Activated CD8-positive, alpha-beta memory T cell treated with anti-CD3 and anti-CD28 coated beads, Interleukin-2, amount 10 ng/mL, durations not matched to agents 7 days and 5 days (primary cell): ENCODE measurements around the gene EDARADD. TPM values are rescaled to one million over a fixed set of nuclear protein-coding genes. Genes with fewer than 3 reads are reported as not detected.
"Not testable (repeated sequence)": the region's sequence is repeated elsewhere in the genome, so short reads cannot be mapped to it uniquely, and the experiment has no call there.

ENCODE experiments used
- ATAC-seq: fragments of 150-1000 bp; cut with Tn5 transposase; one replicate; pipeline ENCODE4 v1.10.0; 2021; ENCODE audit warnings: moderate library complexity
- CTCF ChIA-PET: fragments of 350-600 bp; sonication (Branson Sonifier 250); formaldehyde crosslinking; loops from one replicate; lab custom pipeline; 2021; ENCODE audit warnings: antibody characterized with exemption; lab: Charles Lee
- DNase-seq: peaks from one replicate; pipeline ENCODE4 v3.0.0-alpha.2; 2020
- H3K27ac Mint-ChIP-seq: one replicate; pipeline ENCODE4 v1.8.0; 2021; ENCODE audit warnings: mild to moderate bottlenecking, mixed read lengths
- H3K27me3 Mint-ChIP-seq: one replicate; pipeline ENCODE4 v1.8.0; 2021; ENCODE audit warnings: mixed read lengths
- H3K36me3 Mint-ChIP-seq: one replicate; pipeline ENCODE4 v1.8.0; 2021; ENCODE audit warnings: mild to moderate bottlenecking, mixed read lengths
- H3K4me1 Mint-ChIP-seq: one replicate; pipeline ENCODE4 v1.8.0; 2021; ENCODE audit warnings: mixed read lengths
- H3K4me3 Mint-ChIP-seq: one replicate; pipeline ENCODE4 v1.8.0; 2021; ENCODE audit warnings: mild to moderate bottlenecking, moderate library complexity, mixed read lengths
- H3K9me3 Mint-ChIP-seq: one replicate; pipeline ENCODE4 v1.8.0; 2022; ENCODE audit warnings: low read depth, mixed read lengths
- total RNA-seq, 2 experiments: library from RNA; stranded (reverse); gene quantifications; one replicate each; pipeline ENCODE4 v1.2.3, GENCODE V29; 2021

EDARADD gene
- total RNA-seq, 2 experiments from 2014 or later: 3.7 to 11.8 TPM

DNA sequence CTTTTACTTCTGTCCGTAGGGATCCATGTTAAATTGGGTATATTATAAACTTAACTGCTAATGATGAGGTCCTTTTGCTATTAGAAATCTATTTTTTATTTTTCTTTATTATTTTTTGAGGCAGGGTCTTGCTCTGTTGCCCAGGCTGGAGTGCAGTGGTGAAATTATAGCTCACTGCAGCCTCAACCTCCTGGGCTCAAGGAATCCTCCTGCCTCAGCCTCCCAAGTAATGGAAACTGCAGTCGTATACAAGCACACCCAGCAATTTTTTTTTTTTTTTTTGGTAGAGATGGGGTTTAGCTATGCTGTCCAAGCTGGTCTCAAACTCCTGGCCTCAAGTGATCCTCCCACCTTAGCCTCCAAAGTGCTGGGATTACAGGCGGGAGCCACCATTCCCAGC is 95.1 kb downstream of the EDARADD start:
- H3K9me3 Mint-ChIP-seq, H3K27ac Mint-ChIP-seq, ATAC-seq, H3K36me3 Mint-ChIP-seq, H3K4me3 Mint-ChIP-seq, DNase-seq: not testable (repeated sequence)
- CTCF ChIA-PET: interaction anchor here (0.7 to 1.6 kb wide), 3 partner anchors 14 to 390 kb away, joined by 3 read pairs; no protein-coding TSS in a partner anchor
- Mint-ChIP-seq H3K27me3 (peaks cover 25% of the 10 kb centered on the region), H3K4me1 (peaks cover 13% of the 10 kb centered on the region)

DNA sequence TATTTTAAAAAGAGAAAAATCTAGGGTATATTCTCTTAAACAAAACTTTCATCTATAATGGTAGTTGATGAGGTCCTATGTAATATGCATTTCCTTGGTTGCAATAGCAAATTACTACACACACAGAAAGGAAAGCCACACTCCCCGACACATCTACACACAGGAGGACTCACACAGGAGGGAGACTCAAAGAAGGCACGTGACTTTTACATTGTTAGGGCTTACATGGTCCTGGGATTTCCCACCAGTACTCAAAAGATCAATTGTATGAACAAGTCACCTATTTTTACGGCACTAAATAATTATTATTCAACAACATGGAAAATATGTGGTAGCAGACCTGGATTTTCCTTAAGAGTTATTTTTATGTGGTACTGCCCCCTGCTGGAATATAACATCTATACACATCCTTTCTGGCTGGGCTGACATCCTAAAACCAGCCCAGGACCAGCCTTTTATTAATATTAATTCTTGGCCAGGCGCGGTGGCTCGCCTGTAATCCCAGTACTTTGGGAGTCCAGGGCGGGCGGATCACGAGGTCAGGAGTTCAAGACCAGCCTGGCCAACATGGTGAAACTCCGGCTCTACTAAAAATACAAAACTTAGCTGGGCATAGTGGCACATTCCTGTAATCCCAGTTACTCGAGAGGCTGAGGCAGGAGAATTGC is 95.8 kb downstream of the EDARADD start:
- no peak overlapping the region for H3K4me3 Mint-ChIP-seq
- H3K27me3 Mint-ChIP-seq: peaks cover 25% of the 10 kb centered on the region
- no peak for DNase-seq
- no peaks in the 10 kb centered on the region for H3K36me3 Mint-ChIP-seq
- H3K9me3 Mint-ChIP-seq: no peaks in the 10 kb centered on the region
- CTCF ChIA-PET: interaction anchor here (0.7 to 2.3 kb wide), 7 partner anchors 13 to 391 kb away, joined by 3 to 6 read pairs (median 4); no protein-coding TSS in a partner anchor
- H3K4me1 Mint-ChIP-seq: peaks cover 13% of the 10 kb centered on the region
- H3K27ac Mint-ChIP-seq: no peak overlapping the region
- ATAC-seq: no peak

DNA sequence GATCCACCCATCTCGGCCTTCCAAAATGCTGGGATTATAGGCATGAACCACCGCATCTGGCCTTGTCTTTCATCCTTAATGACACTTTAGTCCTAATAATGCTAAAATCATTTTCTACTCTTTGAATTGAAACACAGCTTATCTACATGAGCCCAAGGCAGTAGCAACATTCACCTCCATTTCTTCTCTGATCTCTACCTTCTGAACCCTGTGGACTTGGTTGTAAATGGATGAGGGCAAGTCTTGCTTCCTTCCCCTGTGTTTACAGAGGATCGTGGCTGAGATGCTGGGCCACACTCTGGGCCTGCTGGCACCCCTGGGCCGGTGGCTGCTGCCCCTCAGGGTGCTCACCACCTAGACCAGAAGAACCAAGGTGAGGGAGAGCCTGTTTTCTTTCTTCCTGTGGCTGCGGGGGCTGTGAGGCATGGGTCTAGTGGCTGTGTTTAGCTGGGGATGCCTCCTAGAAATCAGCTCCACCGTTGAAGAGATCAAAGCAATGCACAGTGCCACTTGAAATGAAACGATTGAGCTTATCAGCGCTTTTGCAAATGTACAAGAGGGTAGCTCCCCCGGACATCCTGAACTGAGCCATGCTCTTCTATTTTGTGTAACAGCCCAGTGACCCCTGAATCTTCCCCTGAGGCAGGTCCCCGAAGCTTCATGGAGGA is 97.5 kb downstream of the EDARADD start:
- H3K27ac Mint-ChIP-seq: no peak overlapping the region
- no peaks in the 10 kb centered on the region for H3K36me3 Mint-ChIP-seq
- CTCF ChIA-PET: interaction anchor here (0.7 to 2.3 kb wide), 5 partner anchors 12 to 386 kb away, joined by 3 to 6 read pairs (median 5); partner anchors contain the start of gene EDARADD
- DNase-seq (no peak), ATAC-seq (no peak)
- H3K27me3 Mint-ChIP-seq: peaks cover 28% of the 10 kb centered on the region
- H3K4me3 Mint-ChIP-seq: no peak overlapping the region
- peaks cover 13% of the 10 kb centered on the region for H3K4me1 Mint-ChIP-seq
- H3K9me3 Mint-ChIP-seq: no peaks in the 10 kb centered on the region

DNA sequence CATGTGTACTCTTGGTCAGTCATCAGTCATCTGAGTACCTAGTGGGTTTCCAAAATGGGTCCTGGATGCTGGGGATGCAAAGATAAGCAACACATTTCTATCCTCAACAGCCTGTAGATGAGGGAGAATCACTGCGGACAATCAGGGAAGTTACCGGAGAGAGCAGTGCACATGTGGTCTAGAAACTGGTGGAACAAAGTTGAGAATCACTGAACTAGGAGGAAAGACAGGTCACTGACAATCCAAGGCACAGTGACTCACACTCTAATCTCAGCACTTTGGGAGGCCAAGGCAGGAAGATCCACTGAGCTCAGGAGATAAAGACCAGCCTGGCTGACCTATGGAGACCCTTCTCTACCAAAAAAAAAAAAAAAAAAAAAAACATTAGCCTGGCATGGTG is 98.3 kb downstream of the EDARADD start:
- ATAC-seq: no peak
- peaks cover 23% of the 10 kb centered on the region for H3K27me3 Mint-ChIP-seq
- DNase-seq: no peak
- CTCF ChIA-PET: interaction anchor here (0.7 to 2.3 kb wide), 5 partner anchors 12 to 386 kb away, joined by 3 to 5 read pairs (median 4); partner anchors contain the start of gene EDARADD
- no peak overlapping the region for H3K27ac Mint-ChIP-seq
- H3K9me3 Mint-ChIP-seq: no peaks in the 10 kb centered on the region
- H3K36me3 Mint-ChIP-seq: no peaks in the 10 kb centered on the region
- no peak overlapping the region for H3K4me3 Mint-ChIP-seq
- H3K4me1 Mint-ChIP-seq: peaks cover 13% of the 10 kb centered on the region

DNA sequence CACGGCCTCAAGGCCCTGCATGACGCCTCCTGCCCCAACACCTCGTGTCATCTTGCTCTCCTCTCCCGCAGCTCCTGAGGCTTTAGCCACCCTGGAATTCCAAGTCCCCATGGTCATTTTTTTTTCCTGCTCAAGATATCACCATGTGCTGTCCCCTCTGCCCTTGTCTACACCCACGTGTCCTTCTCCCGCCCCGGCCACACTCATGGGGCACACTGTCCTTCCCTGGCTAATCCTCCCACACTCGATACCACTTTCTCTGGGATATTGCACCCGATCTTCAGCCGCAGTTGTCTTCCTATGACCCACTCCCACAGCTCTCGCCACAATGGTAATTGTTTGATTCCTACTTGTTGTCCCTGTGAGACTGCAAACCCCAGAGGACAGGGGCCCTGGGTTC is 100.0 kb downstream of the EDARADD start:
- no peak overlapping the region for H3K4me3 Mint-ChIP-seq
- no peaks in the 10 kb centered on the region for H3K9me3 Mint-ChIP-seq
- ATAC-seq: no peak
- peaks cover 11% of the 10 kb centered on the region for H3K4me1 Mint-ChIP-seq
- CTCF ChIA-PET: no interaction called here
- peaks cover 23% of the 10 kb centered on the region for H3K27me3 Mint-ChIP-seq
- DNase-seq: no peak
- H3K27ac Mint-ChIP-seq: no peak overlapping the region
- H3K36me3 Mint-ChIP-seq: no peaks in the 10 kb centered on the region

DNA sequence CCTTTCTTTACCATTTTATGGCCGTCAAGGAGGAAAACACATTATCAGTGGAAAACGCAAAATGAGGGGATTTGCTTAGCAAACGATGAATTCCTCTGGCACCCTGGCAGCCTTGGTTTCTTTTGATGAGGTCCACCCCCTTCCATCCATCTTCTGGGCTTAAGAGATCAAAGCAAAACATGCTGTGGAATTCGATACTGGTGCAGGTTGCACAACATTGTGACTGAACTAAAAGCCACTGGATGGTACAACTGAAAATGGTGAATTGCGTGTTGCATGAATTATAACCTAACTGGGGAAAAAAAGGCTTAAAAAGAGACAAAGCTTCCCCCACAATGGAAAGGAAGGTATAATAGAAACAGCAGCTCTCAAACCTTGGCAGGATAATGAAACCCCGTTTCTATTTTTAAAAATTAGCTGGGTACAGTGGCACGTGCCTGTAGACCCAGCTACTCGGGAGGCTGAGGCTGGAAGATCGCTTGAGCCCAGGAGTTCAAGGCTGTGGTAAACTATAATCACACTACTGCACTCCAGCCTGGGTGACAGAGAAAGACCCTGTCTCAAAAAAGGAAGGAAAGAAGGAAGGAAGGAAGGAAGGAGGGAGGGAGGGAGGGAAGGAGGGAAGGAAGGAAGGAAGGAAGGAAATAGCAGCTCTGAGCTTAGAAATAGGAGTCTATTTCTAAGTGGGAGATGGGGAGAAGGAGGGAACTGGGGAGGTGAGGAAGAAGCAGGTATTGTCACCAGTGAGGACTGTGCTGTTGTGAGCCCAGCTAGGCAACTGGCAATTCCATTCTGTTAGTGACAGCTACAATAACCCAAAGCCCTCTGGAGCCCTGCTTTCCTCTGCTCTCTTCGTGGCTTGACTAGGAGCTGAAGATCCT is 100.7 kb downstream of the EDARADD start:
- peaks cover 11% of the 10 kb centered on the region for H3K4me1 Mint-ChIP-seq
- H3K27me3 Mint-ChIP-seq: peaks cover 20% of the 10 kb centered on the region
- CTCF ChIA-PET: no interaction called here
- ATAC-seq (no peak), DNase-seq (no peak)
- H3K9me3 Mint-ChIP-seq: no peaks in the 10 kb centered on the region
- H3K27ac Mint-ChIP-seq: no peak overlapping the region
- H3K4me3 Mint-ChIP-seq: no peak overlapping the region
- H3K36me3 Mint-ChIP-seq: no peaks in the 10 kb centered on the region

DNA sequence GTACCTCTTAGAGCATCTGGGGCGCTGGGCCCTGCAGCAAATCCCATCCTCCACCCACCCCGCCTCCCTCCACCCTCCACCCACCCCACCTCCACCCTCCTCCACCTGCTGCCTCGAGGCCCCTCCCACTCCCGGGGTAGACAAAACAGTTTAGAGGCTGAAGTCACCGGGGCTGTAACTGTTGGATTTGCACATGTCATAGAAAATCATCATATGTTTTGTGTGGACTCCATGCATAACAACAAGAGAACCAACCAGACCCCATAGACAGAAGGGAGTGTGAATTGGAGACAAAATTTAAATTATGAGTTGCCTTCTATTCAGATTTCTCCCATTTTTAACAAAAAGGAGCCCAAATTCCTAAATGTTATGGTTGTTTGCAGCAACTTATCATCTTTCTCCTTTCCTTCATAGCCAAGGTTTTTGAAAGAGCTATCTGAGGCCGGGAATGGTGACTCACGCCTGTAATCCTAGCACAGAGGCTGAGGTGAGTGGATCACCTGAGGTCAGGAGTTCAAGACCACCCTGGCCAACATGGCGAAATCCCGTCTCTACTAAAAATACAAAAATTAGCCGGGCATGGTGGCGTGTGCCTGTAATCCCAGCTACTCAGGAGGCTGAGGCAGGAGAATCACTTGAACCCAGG is 101.5 kb downstream of the EDARADD start:
- no peak for DNase-seq
- Mint-ChIP-seq H3K27me3 (peaks cover 18% of the 10 kb centered on the region), H3K4me1 (peaks cover 9% of the 10 kb centered on the region), H3K27ac (no peak overlapping the region), H3K9me3 (no peaks in the 10 kb centered on the region), H3K4me3 (no peak overlapping the region), H3K36me3 (no peaks in the 10 kb centered on the region)
- CTCF ChIA-PET: interaction anchor here (1.2 kb wide), 1 partner anchor 391 kb away, joined by 4 read pairs; no protein-coding TSS in a partner anchor
- no peak for ATAC-seq

DNA sequence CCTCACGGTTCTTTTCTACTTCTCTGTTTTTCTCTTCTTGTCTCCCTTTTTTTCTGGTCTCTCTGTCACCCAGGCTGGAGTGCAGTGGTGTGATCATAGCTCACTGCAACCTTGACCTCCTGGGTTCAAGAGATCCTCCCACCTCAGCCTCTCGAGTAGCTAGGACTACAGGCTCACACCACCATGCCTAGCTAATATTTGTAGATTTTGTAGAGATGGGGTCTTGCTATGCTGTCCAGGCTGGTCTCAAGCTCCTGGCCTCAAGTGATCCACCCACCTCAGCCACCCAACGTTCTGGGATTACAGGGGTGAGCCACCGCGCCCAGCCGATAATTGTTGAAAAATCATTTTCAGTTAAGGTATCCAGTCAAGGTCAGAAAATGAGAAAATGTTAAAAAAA is 103.8 kb downstream of the EDARADD start:
- Mint-ChIP-seq H3K27me3 (peaks cover 15% of the 10 kb centered on the region), H3K4me3 (no peak overlapping the region), H3K9me3 (no peaks in the 10 kb centered on the region), H3K4me1 (peaks cover 6% of the 10 kb centered on the region), H3K36me3 (no peaks in the 10 kb centered on the region), H3K27ac (no peak overlapping the region)
- DNase-seq (no peak), ATAC-seq (no peak)
- CTCF ChIA-PET: no interaction called here

DNA sequence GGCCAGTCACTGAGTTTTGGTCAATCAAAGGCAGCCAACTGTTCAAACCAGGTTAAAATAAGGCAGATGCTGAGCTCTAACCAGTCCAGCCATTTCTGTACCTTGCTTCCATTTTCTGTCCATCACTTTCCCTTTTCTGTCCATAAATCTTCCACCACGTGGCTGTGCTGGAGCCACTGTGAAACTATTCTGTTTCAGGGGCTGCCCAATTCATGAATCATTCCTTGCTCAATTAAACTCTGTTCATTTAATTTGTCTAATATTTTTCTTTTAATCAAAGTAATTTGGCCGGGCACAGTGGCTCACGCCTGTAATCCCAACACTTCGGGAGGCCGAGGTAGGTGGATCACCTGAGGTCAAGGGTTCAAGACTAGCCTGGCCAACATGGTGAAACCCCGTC is 107.0 kb downstream of the EDARADD start:
- CTCF ChIA-PET: no interaction called here

DNA sequence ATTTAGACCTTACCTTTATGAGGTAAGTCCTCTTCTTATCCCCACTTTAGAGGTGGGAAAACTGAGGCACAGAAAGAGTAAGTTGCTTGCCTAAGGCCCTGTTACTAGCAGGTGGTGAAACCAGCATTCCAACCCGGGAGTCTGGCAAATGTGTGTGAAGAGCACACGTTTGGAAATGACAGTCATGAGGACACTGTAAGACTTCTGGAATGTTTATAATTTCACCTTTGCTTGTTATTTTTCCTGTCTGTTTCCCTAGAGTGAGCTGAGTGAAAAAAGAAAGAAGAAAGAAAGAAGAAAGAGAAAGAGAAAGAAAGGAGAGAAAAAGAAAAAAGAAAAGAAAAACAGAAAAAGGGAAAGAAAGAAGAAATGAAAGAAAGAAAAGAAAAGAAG is 108.5 kb downstream of the EDARADD start:
- no peak for DNase-seq
- no peak overlapping the region for H3K4me3 Mint-ChIP-seq
- H3K4me1 Mint-ChIP-seq: peaks cover 18% of the 10 kb centered on the region
- no peak for ATAC-seq
- CTCF ChIA-PET: interaction anchor here (0.6 to 1.1 kb wide), 3 partner anchors 13 to 357 kb away, joined by 3 to 5 read pairs (median 3); no protein-coding TSS in a partner anchor
- H3K36me3 Mint-ChIP-seq: no peaks in the 10 kb centered on the region
- peaks cover 28% of the 10 kb centered on the region for H3K27me3 Mint-ChIP-seq
- no peak overlapping the region for H3K27ac Mint-ChIP-seq
- H3K9me3 Mint-ChIP-seq: no peaks in the 10 kb centered on the region

More for the DNA sequence above, 107.0 kb downstream of the EDARADD start:
- no peak overlapping the region for H3K4me3 Mint-ChIP-seq
- ATAC-seq (no peak), DNase-seq (no peak)
- no peak overlapping the region for H3K27ac Mint-ChIP-seq
- H3K36me3 Mint-ChIP-seq: no peaks in the 10 kb centered on the region
- H3K9me3 Mint-ChIP-seq: no peaks in the 10 kb centered on the region
- peaks cover 13% of the 10 kb centered on the region for H3K4me1 Mint-ChIP-seq
- peaks cover 24% of the 10 kb centered on the region for H3K27me3 Mint-ChIP-seq

DNA sequence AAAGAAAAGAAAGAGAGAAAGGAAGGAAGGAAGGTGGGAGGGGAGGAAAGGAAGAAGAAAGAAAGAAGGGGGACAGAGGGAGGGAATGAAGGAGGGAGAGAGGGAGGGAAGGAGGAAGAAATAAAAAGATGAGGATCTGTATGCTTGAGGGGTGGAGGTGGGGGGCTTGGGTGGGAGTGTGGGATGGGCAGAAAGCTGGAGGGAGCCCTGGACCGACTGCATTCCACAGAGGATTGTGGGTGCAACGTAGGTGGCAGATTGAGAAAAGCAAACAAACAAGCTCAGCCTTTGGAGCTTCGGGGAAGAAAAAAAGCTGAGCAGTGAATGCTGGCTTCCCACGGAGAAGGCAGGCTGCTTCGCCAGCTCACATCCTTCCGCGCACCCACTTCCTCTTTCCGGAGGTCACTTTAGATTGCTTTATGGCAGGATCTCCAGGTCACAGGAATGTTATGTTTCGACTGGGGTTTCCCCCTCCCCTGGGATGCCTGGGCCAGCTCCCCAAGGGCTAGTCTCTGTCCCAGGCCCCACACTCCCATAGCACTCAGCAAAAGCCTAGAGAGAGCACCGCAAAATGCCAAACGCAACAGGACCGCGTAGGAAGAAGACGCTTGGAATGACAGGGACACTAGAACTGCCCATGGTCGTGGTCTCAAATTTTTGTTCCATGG is 109.0 kb downstream of the EDARADD start:
- CTCF ChIA-PET: interaction anchor here (0.6 to 1.7 kb wide), 4 partner anchors 12 to 357 kb away, joined by 3 to 5 read pairs (median 4); no protein-coding TSS in a partner anchor
- no peak overlapping the region for H3K27ac Mint-ChIP-seq
- H3K4me3 Mint-ChIP-seq: no peak overlapping the region
- H3K36me3 Mint-ChIP-seq: no peaks in the 10 kb centered on the region
- peaks cover 28% of the 10 kb centered on the region for H3K27me3 Mint-ChIP-seq
- peaks cover 20% of the 10 kb centered on the region for H3K4me1 Mint-ChIP-seq
- no peaks in the 10 kb centered on the region for H3K9me3 Mint-ChIP-seq
- ATAC-seq: no peak
- no peak for DNase-seq

DNA sequence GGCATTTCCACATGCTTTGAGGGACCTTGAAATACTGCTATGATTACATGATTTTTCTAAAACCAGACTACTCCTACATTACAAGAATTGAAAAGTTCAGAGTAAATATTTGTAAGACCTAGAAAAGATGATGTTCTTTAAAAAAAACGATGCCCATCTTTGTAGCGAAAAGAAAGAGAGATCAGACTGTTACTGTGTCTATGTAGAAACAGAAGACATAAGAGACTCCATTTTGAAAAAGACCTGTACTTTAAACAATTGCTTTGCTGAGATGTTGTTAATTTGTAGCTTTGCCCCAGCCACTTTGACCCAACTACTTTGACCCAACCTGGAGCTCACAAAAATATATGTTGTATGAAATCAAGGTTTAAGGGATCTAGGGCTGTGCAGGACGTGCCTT is 110.3 kb downstream of the EDARADD start:
- not testable (repeated sequence) for H3K4me3 Mint-ChIP-seq, DNase-seq, H3K36me3 Mint-ChIP-seq, ATAC-seq, H3K27ac Mint-ChIP-seq, H3K9me3 Mint-ChIP-seq
- Mint-ChIP-seq H3K4me1 (peaks cover 32% of the 10 kb centered on the region), H3K27me3 (peaks cover 32% of the 10 kb centered on the region)
- CTCF ChIA-PET: interaction anchor here (1.7 kb wide), 1 partner anchor 13 kb away, joined by 5 read pairs; no protein-coding TSS in a partner anchor
